NCI-H2196 (cell line): ENCODE measurements around the gene SELENOO.

Source experiments
- DNase-seq: peaks from one replicate; lab custom pipeline; 2025; ENCODE audit not compliant: unreplicated experiment; lab: John Stamatoyannopoulos, UW

SELENOO gene

DNA sequence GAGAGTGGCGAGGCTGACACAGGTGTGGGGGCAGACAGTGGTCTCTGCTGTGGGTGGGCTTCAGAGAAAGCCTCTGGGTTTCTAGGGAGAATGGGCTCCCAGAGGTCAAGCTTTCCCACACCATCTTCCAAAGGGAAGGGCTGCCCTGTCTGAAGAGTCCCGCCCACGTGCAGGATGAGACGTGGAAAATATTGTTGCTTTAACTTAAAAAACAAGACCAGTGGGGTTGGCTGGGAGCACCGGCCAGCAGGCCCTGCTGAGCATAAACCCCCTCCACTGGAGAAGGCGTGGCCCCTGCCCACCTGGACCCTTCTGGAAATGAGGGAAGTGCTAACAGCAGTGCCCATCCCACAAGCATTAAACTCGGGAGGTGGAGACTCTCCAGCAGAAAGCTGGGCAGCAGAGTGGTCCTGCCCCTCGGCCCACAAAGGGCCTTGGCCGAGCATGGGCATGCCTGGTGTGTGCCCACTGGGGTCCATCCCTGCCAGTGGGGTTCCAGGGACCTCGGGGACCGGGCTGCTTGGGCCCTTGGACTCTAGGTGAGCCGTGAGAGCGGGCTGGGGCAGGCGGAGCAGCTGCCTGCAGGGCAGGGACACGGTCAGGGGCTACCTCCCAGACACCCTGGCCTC lies 15.4 kb downstream of the SELENOO start:
- no peak for DNase-seq

DNA sequence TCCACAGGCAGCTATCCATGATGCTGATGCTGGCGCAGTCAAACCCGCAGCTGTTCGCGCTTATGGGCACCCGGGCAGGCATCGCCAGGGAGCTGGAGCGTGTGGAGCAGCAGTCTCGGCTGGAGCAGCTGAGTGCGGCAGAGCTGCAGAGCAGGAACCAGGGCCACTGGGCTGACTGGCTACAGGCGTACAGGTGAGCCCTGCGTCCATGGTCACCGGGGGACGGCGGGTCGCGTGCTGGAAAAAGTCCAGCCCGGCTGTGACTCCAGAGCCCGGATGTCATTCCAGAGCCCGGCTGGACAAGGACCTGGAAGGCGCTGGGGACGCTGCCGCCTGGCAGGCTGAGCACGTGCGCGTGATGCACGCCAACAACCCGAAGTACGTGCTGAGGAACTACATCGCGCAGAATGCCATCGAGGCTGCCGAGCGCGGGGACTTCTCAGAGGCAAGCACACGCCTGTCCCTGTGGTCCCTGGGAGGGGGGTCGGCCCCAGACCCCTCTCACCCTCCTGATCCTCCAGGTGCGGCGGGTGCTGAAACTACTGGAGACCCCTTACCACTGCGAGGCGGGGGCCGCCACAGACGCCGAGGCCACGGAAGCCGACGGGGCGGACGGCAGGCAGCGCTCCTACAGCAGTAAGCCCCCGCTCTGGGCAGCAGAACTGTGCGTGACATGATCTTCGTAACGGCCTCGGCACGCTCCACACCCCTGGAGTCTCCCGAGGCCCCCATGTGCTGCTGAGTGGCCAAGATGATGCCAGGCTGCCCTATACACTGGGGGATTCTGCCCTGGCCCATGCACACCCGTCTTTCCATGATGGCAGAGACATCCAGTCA lies 16.1 kb downstream of the SELENOO start:
- DNase-seq = no peak

- no peak for DNase-seq
Observed at GRCh38 chr22:50217543-50218152, 16.8 kb downstream of the SELENOO start.

GRCh38 chr22:50218153-50218995 lies 17.6 kb downstream of the SELENOO start:
- DNase-seq = peak; percentile 39

DNA sequence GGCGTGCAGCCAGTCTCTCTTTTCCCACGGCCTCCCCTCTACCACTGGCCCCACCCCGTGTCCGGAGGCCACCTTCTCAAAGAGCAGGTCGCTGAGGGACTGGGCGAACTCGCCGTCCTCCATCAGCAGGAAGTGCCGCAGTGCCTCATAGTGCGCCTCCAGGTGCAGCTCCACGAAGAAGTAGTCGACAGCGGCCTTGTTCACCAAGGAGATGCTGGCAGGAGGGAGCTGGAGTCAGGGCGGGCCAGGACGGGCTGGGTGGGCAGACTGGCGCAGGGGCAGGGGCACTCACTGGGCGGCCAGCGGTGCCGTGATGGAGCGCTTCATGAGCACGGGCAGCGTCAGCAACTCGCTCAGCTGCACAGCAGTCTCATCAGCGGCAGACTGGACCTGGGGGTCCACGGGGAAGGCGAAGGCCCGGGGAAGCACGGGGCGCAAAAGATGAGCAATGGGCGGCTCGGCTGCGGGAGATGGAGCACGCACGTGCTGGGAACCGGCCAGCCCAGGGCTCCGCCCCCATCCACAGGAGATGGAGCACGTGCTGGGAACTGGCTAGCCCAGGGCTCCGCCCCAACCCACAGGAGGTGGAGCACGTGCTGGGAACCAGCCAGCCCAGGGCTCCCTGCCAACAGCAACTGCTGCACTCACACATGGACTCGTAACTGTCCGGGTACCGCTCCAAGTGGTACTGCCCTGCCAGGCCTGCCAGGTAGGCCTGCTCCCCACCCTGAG lies 18.4 kb downstream of the SELENOO start:
- DNase-seq = peak; percentile 82

DNA sequence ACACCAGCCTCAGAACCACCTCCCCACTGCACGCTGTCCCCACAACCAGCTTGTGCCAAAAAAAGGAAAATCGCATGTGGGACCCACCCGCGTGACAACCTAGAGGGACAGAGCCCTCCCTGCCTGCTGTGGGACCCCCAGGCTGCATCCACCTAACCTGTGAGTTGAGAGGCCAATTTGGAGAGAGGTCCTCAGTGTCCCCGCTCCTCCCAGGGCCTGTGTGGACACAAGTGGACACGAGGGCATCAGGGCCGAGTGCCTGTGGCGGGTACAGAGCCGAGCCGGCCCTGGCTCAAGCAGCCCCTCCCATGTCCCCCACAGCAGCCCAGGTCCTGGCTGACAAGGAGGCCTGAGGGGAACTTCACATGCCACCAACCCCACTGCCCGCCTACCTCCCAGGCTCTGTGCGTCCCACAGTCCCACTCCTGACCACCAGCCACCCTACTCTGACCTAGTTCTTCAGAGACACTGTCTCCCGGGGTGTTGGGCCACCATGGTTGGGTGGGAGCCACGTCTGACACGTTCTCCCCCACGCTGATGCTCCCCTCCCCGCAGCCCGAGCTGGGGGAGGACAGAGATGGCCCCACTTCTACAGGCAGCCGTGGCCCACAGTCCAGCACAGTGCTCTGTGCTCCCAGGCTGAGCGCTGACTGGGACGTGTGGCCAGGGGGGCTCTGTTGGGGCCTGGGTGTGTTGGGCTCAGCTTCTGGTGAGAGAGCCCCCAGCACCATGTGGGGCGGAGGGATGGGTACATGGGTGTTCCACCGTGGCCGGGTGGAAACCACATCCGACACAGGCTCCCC lies 19.2 kb downstream of the SELENOO start:
- DNase-seq = no peak

DNA sequence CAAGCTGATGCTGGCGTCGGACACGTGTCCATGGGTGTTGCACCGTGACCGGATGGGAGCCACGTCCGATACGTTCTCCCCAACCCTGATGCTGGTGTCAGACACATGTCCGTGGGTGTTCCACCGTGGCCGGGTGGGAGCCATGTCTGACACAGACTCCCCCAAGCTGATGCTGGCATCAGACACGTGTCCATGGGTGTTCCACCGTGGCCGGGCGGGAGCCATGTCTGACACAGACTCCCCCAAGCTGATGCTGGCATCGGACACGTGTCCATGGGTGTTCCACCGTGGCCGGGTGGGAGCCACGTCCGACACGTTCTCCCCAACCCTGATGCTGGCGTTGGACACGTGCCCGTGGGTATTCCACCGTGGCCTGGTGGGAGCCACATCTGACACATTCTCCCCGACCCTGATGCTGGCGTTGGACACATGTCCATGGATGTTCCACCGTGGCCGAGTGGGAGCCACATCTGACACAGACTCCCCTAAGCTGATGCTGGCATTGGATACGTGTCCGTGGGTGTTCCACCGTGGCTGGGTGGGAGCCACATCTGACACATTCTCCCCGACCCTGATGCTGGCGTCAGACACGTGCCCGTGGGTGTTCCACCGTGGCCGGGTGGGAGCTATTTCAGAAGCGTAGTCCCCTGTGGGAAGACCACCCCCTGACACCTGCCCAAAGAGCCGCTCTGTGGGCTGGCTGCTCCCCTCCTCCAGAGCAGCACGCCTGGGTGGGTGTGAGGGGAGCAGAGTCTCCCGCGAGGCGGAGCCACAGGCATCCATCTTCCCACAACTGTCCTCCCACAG lies 20.0 kb downstream of the SELENOO start:
- no peak for DNase-seq

GRCh38 chr22:50221410-50222300 lies 20.8 kb downstream of the SELENOO start:
- no peak for DNase-seq

GRCh38 chr22:50222508-50222907 lies 21.7 kb downstream of the SELENOO start:
- no peak for DNase-seq

GRCh38 chr22:50224071-50224470 lies 23.3 kb downstream of the SELENOO start:
- DNase-seq = no peak

DNA sequence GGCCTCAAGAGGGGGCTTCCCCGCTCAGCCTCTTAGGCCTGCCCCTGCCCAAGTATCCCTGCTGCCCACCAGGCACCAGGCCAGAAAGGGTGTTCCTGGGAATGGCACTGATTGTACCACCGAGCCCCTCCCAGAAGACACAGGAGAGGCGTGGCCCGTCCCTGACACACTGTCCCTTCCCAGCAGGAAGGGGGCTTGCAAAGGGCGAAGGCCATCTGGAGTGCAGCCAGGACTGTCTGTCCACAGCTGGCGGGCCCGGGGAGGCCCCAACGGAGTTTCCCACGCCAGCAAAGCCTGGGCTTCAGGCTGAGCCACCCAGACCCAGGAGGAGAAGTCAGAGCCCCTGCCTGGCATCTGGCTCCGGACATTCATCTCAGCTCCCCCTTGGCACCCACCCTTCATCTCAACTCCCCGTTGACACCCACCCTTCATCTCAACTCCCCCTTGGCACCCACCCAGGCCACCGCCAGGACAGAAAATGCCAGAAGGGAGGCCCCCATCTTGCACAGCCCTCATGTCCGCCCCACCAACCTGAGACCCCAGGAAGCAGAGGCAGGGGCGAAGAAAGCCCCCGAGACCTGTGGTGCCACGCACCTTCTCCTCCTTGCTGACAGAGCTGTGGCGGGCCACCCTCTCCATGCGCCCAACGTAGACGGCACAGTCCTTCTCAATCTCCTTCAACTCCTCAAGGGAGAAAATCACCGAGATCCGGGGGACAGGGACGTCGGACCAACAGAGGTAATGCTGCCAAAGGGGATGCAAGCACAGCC lies 24.6 kb downstream of the SELENOO start:
- DNase-seq = no peak

GRCh38 chr22:50226063-50226874 lies 25.5 kb downstream of the SELENOO start:
- DNase-seq = no peak

- no peak for DNase-seq
Observed at GRCh38 chr22:50226875-50227165, 26.0 kb downstream of the SELENOO start.

GRCh38 chr22:50227579-50228215 lies 26.9 kb downstream of the SELENOO start:
- no peak for DNase-seq

GRCh38 chr22:50228366-50228765 lies 27.6 kb downstream of the SELENOO start:
- DNase-seq = no peak

DNA sequence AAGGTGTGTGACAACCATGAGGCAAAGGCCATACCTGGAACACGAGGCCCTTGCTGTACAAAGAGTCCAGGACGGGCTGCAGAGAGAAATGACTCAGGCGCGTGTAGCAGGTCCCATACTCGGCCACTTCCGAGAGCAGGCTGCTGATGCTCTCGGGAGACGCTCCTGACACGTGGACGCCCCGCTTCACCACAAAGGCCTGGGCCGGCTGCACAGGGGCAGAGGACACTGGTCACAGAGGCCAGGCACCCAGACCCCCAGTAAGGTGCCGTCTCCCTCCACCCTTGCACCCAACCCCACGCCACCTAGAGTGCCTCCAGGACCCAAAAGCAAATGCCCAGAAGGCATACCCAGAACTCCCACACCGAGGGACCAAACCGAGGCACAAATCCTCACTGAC lies 28.6 kb downstream of the SELENOO start:
- DNase-seq = no peak
